ENCODE data around the gene SQOR. TPM values are rescaled to one million over a fixed set of nuclear protein-coding genes. Genes with fewer than 3 reads are reported as not detected.

SQOR gene
- total RNA-seq, 3 donors from 2014 or later (not counting 1 experiment from before 2014, with no cell fraction given) = 22.8 to 36.5 (median 29.9) TPM

DNA sequence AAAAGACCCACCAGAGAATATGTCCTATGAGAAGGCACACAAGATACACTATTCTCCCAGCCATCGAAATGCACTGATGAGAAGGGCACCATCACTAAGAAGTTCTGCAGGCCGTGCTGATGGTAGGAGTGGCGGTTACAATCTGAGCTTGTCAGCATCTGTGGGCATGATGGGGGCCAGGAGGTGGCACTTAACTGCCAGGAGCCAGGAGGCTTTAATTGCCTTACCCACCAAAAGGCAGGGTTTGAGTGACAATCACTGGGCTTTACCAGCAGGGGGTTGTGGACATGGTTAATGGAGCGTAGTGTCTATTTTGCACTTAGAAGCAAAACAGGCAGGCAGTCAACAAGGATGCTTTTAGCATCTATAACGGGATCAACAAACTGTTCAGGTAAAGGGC is 16.0 kb upstream of the SQOR start:
- H3K4me1 Mint-ChIP-seq = no peaks in the 10 kb centered on the region
- no peak overlapping the region for H3K4me3 Mint-ChIP-seq
- WGBS (ENCODE audit: insufficient coverage) = 89% methylated on average over 5 of the region's 5 CpGs
- H3K4me1 ChIP-seq (ENCODE audit: control insufficient read depth, insufficient read depth, low read length) = no peaks in the 10 kb centered on the region
- no peak overlapping the region for H3K4me3 ChIP-seq (ENCODE audit: low read length)
- ATAC-seq (peak in 1 of 3 donors; percentile 47), DNase-seq (no peak)
- no peaks in the 10 kb centered on the region for H3K36me3 Mint-ChIP-seq
- H3K27me3 Mint-ChIP-seq (ENCODE audit: low read depth in 2 of 2) = no peaks in the 10 kb centered on the region
- H3K36me3 ChIP-seq (ENCODE audit: control insufficient read depth, insufficient read depth, low read length) = no peaks in the 10 kb centered on the region
- no peaks in the 10 kb centered on the region for H3K9me3 Mint-ChIP-seq
- TF ChIP-seq, protein P1, sequence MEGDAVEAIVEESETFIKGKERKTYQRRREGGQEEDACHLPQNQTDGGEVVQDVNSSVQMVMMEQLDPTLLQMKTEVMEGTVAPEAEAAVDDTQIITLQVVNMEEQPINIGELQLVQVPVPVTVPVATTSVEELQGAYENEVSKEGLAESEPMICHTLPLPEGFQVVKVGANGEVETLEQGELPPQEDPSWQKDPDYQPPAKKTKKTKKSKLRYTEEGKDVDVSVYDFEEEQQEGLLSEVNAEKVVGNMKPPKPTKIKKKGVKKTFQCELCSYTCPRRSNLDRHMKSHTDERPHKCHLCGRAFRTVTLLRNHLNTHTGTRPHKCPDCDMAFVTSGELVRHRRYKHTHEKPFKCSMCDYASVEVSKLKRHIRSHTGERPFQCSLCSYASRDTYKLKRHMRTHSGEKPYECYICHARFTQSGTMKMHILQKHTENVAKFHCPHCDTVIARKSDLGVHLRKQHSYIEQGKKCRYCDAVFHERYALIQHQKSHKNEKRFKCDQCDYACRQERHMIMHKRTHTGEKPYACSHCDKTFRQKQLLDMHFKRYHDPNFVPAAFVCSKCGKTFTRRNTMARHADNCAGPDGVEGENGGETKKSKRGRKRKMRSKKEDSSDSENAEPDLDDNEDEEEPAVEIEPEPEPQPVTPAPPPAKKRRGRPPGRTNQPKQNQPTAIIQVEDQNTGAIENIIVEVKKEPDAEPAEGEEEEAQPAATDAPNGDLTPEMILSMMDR (IDR thresholded peaks at IDR 0.05) = no peak
- no peaks in the 10 kb centered on the region for H3K9me3 ChIP-seq (ENCODE audit: control insufficient read depth, insufficient read depth, low read length)
- no peak overlapping the region for H3K27ac ChIP-seq (ENCODE audit: low read length)
- intact Hi-C loops (cut with micrococcal nuclease) = no loop called here
- H3K27ac Mint-ChIP-seq = no peak overlapping the region
- H3K27me3 ChIP-seq (ENCODE audit: control insufficient read depth, insufficient read depth, low read length) = no peaks in the 10 kb centered on the region

DNA sequence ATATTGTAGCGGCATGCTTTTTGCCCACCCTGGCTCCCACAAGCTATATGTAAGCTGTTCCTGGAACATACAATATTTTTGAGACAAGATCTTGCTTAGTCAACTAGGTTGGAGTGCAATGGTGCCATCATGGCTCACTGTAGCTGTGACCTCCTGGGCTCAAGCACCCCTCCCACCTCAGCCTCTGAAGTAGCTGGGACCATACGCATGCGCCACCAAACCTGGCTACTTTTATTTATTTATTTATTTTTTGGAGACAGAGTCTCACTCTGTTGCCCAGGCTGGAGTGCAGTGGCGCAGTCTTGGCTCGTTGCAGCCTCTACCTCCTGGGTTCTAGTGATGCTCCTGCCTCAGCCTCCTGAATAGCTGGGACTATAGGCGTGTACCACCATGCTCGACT is 6.7 kb upstream of the SQOR start:
- DNase-seq (no peak), ATAC-seq (no peak)

DNA sequence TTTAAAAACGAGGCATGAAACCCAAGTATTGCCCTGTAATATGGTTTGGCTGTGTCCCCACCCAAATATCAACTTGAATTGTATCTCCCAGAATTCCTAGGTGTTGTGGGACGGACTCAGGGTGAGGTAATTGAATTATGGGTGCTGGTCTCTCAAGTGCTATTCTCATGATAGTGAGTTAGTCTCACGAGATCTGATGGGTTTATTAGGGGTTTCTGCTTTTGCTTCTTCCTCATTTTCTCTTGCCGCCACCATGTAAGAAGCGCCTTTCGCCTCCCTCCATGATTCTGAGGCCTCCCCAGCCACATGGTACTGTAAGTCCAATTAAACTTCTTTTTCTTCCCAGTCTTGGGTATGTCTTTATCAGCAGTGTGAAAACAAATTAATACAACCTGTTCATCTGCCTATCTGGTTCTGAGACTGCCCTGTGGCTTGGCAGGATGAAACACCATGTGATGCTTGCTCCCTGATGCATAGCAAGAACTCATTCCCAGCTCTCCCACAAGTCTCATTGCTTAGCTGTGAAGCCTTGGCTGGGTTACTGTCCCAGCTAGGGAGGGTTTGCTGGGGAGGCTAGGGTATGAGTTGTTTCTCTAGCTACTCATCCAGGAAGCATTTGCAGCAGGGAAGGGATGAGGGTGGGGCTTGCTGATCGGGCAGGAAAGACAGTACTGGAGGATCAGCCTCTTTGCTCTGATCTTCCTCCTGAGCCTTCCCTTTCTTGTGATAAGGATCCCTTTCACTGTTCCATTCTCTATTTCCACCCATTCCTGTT is 3.7 kb upstream of the SQOR start:
- peaks cover 2 to 5% of the 10 kb centered on the region in 2 donors for H3K27me3 Mint-ChIP-seq (ENCODE audit: low read depth in 2 of 2)
- no peaks in the 10 kb centered on the region for H3K27me3 ChIP-seq (ENCODE audit: control insufficient read depth, insufficient read depth, low read length)
- peaks cover 9 to 12% of the 10 kb centered on the region in 2 donors for H3K4me1 Mint-ChIP-seq
- H3K36me3 Mint-ChIP-seq = peaks cover 14% of the 10 kb centered on the region
- H3K9me3 Mint-ChIP-seq = peaks cover 4 to 10% of the 10 kb centered on the region in 2 donors
- DNase-seq (no peak), ATAC-seq (no peak)
- H3K9me3 ChIP-seq (ENCODE audit: control insufficient read depth, insufficient read depth, low read length) = peaks cover 7% of the 10 kb centered on the region
- no peak overlapping the region for H3K27ac Mint-ChIP-seq
- H3K4me1 ChIP-seq (ENCODE audit: control insufficient read depth, insufficient read depth, low read length) = peaks cover 13% of the 10 kb centered on the region
- intact Hi-C loops (cut with micrococcal nuclease) = no loop called here
- no peaks in the 10 kb centered on the region for H3K36me3 ChIP-seq (ENCODE audit: control insufficient read depth, insufficient read depth, low read length)
- H3K4me3 ChIP-seq (ENCODE audit: low read length) = no peak overlapping the region
- TF ChIP-seq, protein P1 (IDR thresholded peaks at IDR 0.05) = no peak
- WGBS (ENCODE audit: insufficient coverage) = 87% methylated on average over 7 of the region's 7 CpGs
- no peak overlapping the region for H3K27ac ChIP-seq (ENCODE audit: low read length)
- H3K4me3 Mint-ChIP-seq = no peak overlapping the region

More for the DNA sequence above, 6.7 kb upstream of the SQOR start:
- no peaks in the 10 kb centered on the region for H3K4me1 Mint-ChIP-seq
- peaks cover 4 to 10% of the 10 kb centered on the region in 2 donors for H3K9me3 Mint-ChIP-seq
- WGBS (ENCODE audit: insufficient coverage) = 90% methylated on average over 7 of the region's 7 CpGs
- no peaks in the 10 kb centered on the region for H3K36me3 ChIP-seq (ENCODE audit: control insufficient read depth, insufficient read depth, low read length)
- TF ChIP-seq, protein P1 (IDR thresholded peaks at IDR 0.05) = no peak
- peaks cover 17% of the 10 kb centered on the region for H3K36me3 Mint-ChIP-seq
- H3K9me3 ChIP-seq (ENCODE audit: control insufficient read depth, insufficient read depth, low read length) = peaks cover 11% of the 10 kb centered on the region
- H3K4me1 ChIP-seq (ENCODE audit: control insufficient read depth, insufficient read depth, low read length) = no peaks in the 10 kb centered on the region
- no peaks in the 10 kb centered on the region for H3K27me3 ChIP-seq (ENCODE audit: control insufficient read depth, insufficient read depth, low read length)
- no peak overlapping the region for H3K4me3 ChIP-seq (ENCODE audit: low read length)
- intact Hi-C loops (cut with micrococcal nuclease) = no loop called here
- peaks cover 2 to 5% of the 10 kb centered on the region in 2 donors for H3K27me3 Mint-ChIP-seq (ENCODE audit: low read depth in 2 of 2)
- H3K27ac ChIP-seq (ENCODE audit: low read length) = no peak overlapping the region
- no peak overlapping the region for H3K27ac Mint-ChIP-seq
- no peak overlapping the region for H3K4me3 Mint-ChIP-seq

Measured in natural killer cell (primary cell).